Mucosa of descending colon (tissue), 3 donors: ENCODE data around the gene EEPD1. TPM values are rescaled to one million over a fixed set of nuclear protein-coding genes. Genes with fewer than 3 reads are reported as not detected.

Experiments
- ATAC-seq: fragments of 200-7000 bp; cut with Tn5 transposase; one replicate; pipeline ENCODE4 v1.9.1; 2020; ENCODE audit warnings: mild to moderate bottlenecking, moderate library complexity
- DNase-seq, 3 donors: peaks; one replicate each; pipeline ENCODE4 v3.0.0-alpha.2; 2020
- H3K36me3 ChIP-seq: fragments of 200-600 bp; one replicate; pipeline ENCODE4 v1.8.0; 2021; ENCODE audit warnings: low read depth, mild to moderate bottlenecking
- H3K4me1 ChIP-seq: fragments of 200-600 bp; one replicate; pipeline ENCODE4 v1.8.0; 2021; ENCODE audit warnings: low read depth, mild to moderate bottlenecking
- H3K4me3 ChIP-seq: fragments of 200-600 bp; one replicate; pipeline ENCODE4 v1.8.0; 2021; ENCODE audit warnings: mild to moderate bottlenecking
- H3K9me3 ChIP-seq: fragments of 200-600 bp; one replicate; pipeline ENCODE4 v1.8.0; 2021; ENCODE audit warnings: mild to moderate bottlenecking
- intact Hi-C, 2 donors: fragments of 100-400 bp; cut with DNase I in 1 of 2; cut with micrococcal nuclease in 1 of 2; formaldehyde crosslinking; loops; one replicate each; pipeline versions ENCODE4 v1.11.0 to v1.11.1; 2022; cut with DNase I, micrococcal nuclease
- total RNA-seq, 3 donors: library from RNA; stranded (reverse); fragmentation: NEBNext Ultra II Directional in 2 of 3; extraction: Animal tissue kit (Norgen Biotek cat#: 25700) in 2 of 3; gene quantifications; one replicate each; pipeline versions ENCODE4 v1.2.1 to v1.2.4, GENCODE V29; 2021 to 2023
- TF ChIP-seq, protein P1 (sequence below): fragments of 200-600 bp; IDR thresholded peaks from one replicate; pipeline ENCODE4 v1.8.0; 2022; ENCODE audit warnings: antibody characterized with exemption, mild to moderate bottlenecking
- donor health status: DM: no; HTN: no; CAD: no; lungs with moderate emphysema.
- donor health status: DM: no; HTN: no; CAD: no.
- donor health status: DM: no; HTN: yes; CAD: no.

EEPD1 gene
- total RNA-seq, 3 donors from 2014 or later = 9.9 to 16.8 (median 16.3) TPM

DNA sequence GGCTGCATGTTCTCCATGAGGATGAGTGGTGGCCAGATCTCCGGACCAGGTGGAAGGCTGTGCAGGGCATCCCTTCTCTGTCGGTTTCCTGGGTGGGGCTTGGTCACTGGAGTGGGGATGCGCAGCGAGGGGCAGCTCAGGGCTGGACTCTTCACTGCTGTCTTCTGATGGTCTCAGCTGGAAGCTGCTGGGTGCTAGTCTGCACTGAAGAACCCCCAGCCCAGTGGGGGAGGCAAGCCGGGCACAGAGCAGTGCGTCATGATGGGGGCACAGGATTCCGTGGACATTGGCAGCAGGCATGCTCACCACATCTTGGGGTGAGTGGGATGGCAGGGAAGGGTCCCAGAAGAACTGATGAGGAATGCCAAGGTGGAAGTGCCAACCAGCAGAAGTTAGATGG is 39.8 kb downstream of the EEPD1 start:
- H3K36me3 ChIP-seq = no peaks in the 10 kb centered on the region
- DNase-seq = no peak
- H3K4me1 ChIP-seq = no peaks in the 10 kb centered on the region
- TF ChIP-seq, protein P1, sequence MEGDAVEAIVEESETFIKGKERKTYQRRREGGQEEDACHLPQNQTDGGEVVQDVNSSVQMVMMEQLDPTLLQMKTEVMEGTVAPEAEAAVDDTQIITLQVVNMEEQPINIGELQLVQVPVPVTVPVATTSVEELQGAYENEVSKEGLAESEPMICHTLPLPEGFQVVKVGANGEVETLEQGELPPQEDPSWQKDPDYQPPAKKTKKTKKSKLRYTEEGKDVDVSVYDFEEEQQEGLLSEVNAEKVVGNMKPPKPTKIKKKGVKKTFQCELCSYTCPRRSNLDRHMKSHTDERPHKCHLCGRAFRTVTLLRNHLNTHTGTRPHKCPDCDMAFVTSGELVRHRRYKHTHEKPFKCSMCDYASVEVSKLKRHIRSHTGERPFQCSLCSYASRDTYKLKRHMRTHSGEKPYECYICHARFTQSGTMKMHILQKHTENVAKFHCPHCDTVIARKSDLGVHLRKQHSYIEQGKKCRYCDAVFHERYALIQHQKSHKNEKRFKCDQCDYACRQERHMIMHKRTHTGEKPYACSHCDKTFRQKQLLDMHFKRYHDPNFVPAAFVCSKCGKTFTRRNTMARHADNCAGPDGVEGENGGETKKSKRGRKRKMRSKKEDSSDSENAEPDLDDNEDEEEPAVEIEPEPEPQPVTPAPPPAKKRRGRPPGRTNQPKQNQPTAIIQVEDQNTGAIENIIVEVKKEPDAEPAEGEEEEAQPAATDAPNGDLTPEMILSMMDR = no peak
- no peaks in the 10 kb centered on the region for H3K9me3 ChIP-seq
- ATAC-seq = no peak
- intact Hi-C loops = no loop called here
- H3K4me3 ChIP-seq = no peak overlapping the region

DNA sequence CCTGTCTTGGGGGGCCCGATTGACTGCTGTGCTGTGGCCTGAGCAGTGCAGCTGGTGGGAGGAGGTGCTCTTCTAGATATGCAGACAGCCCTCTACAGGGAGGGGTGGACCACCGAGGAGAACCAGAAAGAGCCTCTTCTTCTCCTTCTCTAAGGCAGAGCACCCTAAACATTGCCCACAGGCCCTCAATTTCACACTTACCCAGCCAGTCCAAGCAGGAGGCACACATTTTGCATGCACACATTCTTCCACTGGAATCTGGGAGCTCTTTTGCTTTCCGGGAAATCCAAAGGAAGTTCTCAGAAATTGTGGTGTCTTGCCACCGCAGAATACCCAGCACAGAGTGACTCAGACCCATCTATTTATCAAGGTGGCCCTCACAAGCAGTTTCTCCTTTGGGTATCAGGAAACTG is 45.8 kb downstream of the EEPD1 start:
- no peak overlapping the region for H3K4me3 ChIP-seq
- ATAC-seq = no peak

DNA sequence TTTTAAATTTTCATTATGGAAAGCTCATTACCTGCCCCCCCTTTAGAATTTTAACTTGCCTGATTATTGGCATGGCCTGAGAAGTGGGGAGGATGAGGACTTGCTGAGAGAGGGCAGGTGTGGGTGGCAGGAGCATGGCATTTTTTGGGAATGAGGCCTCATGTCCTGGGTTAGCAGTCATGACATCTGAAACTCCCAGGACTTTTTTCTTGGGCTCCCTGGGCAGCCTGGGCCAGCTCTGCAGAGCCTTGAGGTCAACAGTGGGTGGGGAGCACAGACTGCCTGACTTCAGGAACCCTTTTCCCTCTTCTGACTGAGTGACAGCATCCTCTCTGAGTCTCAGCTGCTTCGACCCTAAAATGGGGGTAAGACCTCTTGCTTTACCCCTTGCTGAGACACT is 46.3 kb downstream of the EEPD1 start:
- H3K4me1 ChIP-seq = no peaks in the 10 kb centered on the region
- intact Hi-C loops = no loop called here
- ATAC-seq = no peak
- H3K9me3 ChIP-seq = no peaks in the 10 kb centered on the region
- H3K36me3 ChIP-seq = no peaks in the 10 kb centered on the region
- DNase-seq = no peak
- H3K4me3 ChIP-seq = no peak overlapping the region
- TF ChIP-seq, protein P1 = no peak

More for the DNA sequence above, 45.8 kb downstream of the EEPD1 start:
- Histone ChIP-seq H3K36me3 (no peaks in the 10 kb centered on the region), H3K4me1 (no peaks in the 10 kb centered on the region), H3K9me3 (no peaks in the 10 kb centered on the region)
- TF ChIP-seq, protein P1 = no peak
- intact Hi-C loops = no loop called here
- no peak for DNase-seq

DNA sequence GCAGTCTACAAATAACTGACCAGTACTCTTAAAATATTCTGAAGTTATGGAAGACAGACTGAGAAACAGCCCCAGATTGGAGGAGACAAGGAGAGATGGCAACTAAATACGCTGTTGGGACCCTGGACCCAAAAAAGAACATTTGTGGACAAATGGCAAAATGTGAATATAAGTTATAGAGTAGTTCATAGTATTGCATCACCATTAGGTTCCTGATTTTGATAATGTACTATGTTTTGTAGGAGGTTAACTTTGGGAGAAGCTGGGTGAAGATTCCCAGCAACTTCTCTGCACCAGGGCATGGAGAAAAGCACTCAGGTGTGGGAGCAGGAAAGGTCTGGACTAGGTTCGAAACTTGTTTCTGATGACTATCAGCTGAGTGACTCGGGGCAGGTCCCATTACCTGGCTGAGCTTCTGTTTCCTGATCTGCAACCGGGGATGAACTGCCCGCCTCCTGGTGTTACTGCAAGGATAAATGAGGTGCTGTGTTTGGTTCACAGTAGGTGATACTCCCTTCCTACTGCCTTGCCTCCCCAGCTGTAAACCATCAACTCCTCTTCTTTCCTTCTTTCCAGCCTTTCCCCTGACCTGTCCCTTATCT is 48.2 kb downstream of the EEPD1 start:
- intact Hi-C loops = no loop called here
- no peaks in the 10 kb centered on the region for H3K36me3 ChIP-seq
- DNase-seq (no peak), ATAC-seq (no peak)
- TF ChIP-seq, protein P1 = no peak
- H3K9me3 ChIP-seq = no peaks in the 10 kb centered on the region
- H3K4me1 ChIP-seq = peaks cover 6% of the 10 kb centered on the region
- no peak overlapping the region for H3K4me3 ChIP-seq

DNA sequence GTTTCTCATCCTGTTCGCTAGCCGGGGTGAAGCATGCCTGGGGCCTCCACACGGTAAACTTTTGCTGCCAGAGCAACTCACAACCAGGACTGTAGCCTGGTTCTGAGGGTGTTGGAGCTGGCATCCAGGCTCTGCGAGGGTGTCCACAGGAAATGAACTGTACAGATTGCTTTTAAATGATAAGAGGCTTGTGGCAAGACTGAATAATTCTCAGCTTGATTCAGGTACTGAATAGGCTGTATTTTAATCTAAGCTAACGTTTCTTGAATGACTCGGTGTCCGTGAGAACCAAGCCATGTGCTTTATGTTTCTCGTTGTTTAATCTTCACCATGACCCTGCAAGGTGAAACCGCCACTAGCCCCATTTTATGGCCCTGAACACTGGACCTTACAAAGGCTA is 49.3 kb downstream of the EEPD1 start:
- TF ChIP-seq, protein P1 = no peak
- DNase-seq (no peak), ATAC-seq (no peak)
- peaks cover 6% of the 10 kb centered on the region for H3K4me1 ChIP-seq
- no peak overlapping the region for H3K4me3 ChIP-seq
- intact Hi-C loops = no loop called here
- H3K36me3 ChIP-seq = no peaks in the 10 kb centered on the region
- no peaks in the 10 kb centered on the region for H3K9me3 ChIP-seq
